Activated CD4-positive, CD25-positive, alpha-beta regulatory T cell treated with anti-CD3 and anti-CD28 coated beads, Interleukin-2, amount 50 U/mL, for 24 hours (primary cell): ENCODE measurements around the gene CAPN13.
"Not testable (repeated sequence)": the region's sequence is repeated elsewhere in the genome, so short reads cannot be mapped to it uniquely, and the experiment has no call there.

Source experiments
- ATAC-seq, 2 donors: fragments of 150-1000 bp; cut with Tn5 transposase; one replicate each; pipeline ENCODE4 v1.10.0; 2021; ENCODE audit warnings: mild to moderate bottlenecking in 1 of 2, moderate library complexity in 1 of 2

The CAPN13 gene

GRCh38 chr2:30697242-30698103 lies 109.8 kb downstream of the CAPN13 start:
- not testable (repeated sequence) for ATAC-seq

DNA sequence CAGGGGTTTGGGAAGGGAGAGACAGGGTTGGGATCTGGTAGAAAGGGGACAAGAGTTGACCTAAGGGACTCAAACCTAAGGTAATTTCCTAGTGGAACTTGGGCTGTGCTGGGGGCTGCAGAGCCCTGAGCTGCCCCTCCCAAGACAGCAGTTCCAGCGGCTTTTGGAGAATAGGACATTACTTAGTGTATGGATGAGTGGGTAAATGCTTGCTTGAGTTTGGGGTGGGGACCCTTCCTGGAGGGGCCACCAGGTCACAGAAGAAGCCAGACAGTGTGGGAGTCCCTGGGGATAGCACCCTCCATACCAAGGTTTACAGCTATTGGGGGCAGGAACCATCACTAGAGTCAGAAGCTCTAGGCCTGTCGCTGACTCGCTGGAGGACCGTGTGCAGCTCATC lies 111.5 kb downstream of the CAPN13 start:
- ATAC-seq, result no peak

GRCh38 chr2:30694286-30695055 lies 112.8 kb downstream of the CAPN13 start:
- ATAC-seq, result no peak

DNA sequence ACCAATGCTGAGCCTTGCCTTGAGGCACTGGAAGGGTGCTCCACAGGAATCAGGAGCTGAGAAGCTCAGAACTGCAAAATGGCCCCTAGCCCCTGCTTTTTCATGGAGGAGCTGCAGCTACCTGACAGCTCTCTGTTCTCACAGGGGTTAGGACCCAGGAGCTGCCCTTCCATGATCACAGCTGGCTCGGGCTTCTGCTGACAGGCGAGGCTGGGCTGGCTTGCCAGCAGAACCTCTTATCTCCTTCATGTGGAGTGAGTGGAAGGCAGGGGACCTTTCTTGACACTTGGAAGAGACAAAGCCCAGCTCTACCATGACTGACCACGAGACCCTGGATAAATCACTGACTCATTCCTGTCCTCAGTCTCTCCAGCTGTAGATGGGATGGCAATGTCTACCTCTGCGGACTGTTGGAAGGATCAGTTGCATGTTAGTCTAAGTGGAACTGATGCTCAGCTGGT lies 113.4 kb downstream of the CAPN13 start:
- no peak for ATAC-seq

- no peak for ATAC-seq
Observed at GRCh38 chr2:30692829-30693275, 114.4 kb downstream of the CAPN13 start.

DNA sequence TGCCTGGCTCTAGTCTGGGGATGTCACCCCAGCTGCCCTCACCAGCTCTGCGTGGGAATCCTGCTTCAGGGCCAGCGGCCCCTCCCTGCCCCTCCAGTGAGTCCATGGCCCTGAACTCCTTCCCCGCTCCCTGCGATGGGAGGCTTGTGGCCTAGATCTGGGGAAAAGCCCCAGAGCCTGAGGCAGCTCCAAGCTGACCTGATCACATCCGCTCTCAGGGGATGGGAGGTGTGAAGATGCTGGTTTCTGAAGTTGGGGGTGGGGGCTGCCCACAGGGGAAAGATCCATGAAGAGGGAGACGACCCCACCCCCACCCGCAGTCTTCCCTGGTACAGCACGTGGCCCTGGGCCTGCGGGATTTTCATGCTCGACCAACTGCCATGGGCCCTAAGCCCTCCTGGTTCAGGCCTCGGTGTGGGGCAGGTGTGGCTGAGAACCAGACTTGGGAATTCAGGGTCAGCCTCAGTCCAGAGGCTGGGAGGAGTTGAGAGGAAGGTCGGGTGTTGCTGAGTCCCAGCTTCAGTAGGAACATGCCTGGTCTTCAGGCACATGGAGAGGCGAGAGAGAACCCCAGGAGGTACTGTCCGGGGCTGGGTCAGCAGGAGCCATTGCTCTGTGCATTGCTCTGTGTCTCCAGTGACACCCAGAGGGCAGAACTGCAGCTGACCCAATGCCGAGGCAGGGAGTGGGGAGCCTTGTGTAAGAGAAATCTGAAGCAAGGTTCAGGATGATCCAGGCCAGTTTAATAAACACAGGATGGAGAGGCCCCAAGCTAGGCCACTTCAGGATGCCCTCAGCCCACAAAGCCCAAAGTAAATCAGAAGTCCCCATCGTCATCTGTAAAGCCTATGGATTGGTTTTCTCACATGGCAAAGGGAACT lies 115.1 kb downstream of the CAPN13 start:
- no peak for ATAC-seq

GRCh38 chr2:30691091-30691947 lies 115.9 kb downstream of the CAPN13 start:
- ATAC-seq, result no peak

GRCh38 chr2:30690126-30690561 lies 117.1 kb downstream of the CAPN13 start:
- ATAC-seq, result no peak

- no peak for ATAC-seq
Observed at GRCh38 chr2:30689496-30690125, 117.6 kb downstream of the CAPN13 start.

DNA sequence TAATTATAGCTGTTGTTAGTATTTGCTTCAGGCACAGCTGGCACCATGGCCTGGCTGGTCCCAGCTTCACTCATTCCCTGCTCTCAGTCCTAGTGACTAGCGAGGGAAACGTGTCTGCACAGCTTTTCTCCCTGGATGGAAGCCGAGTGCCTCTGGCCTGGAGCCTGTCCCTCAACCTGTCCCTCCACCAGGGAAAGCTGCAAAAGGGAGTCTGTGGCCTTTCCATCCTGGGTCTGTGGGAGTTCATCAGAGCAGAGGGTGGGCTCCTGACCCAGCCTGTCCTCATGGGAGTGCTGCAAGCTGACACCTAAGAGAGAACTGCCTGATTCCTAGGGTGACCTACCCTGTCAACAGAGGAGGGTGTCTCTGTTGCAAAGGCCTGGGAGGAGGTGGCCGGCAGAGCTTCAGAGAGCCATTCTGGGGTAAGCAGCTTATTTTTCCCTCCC lies 118.3 kb downstream of the CAPN13 start:
- ATAC-seq, result no peak

GRCh38 chr2:30686669-30687068 lies 120.6 kb downstream of the CAPN13 start:
- ATAC-seq, result no peak

DNA sequence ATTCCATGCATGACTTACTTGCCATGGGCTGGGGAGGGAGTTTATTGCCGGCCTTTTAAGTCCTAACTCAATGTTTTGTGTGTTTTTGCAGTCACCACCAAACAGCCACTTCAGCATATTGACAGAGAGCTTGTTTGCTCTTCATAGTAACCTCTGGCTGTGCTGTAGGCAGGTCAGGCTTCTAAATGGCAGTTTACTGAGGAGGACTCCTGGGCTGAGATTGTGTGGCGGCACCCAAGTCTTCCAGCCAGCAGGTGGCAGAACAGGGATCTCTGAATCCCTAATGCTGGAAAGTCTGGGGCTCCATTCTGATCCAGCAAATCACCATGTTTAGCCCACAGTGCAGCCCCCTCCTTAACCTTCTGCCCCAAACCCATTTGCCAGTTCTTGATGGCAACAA lies 121.2 kb downstream of the CAPN13 start:
- no peak for ATAC-seq

GRCh38 chr2:30684996-30685395 lies 122.2 kb downstream of the CAPN13 start:
- no peak for ATAC-seq

DNA sequence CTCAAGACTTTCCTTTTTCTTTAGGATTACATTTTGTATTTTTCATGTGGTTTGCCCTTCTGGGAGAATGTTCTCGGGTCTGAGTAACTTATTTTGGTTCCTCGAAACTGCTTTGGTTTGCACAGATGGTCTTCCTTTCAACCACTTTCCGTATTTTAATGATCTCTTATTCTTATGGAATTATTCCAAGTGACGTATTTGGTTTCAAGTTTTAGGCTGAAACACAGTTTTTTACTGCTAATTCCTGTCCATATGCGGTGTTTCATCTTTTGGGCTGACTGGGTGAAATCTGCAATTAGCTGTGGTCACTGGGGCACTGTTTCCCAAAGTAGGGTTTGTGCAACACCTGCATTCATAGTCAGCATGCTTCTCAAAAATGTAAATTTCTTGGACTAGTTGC lies 122.7 kb downstream of the CAPN13 start:
- no peak for ATAC-seq

DNA sequence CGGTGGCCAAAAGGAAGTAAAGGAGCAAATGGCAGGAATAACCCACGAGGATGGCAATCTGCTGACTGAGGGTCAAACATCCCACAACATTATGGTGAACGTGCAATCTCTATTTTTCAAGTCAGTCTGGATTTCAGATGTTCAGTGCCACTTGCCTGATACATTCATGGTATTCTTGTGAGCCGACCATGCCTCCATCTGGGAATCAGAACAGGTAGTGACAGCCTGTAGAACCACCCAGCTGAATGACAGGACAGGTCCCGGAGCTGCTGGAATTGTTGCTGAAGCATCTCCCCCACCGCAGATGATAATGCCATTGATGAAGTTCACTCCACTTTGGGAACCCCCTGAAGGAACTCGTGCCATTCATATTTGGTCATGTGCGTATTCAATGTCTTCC lies 123.2 kb downstream of the CAPN13 start:
- ATAC-seq, result no peak

GRCh38 chr2:30683236-30683956 lies 123.8 kb downstream of the CAPN13 start:
- ATAC-seq, result no peak

DNA sequence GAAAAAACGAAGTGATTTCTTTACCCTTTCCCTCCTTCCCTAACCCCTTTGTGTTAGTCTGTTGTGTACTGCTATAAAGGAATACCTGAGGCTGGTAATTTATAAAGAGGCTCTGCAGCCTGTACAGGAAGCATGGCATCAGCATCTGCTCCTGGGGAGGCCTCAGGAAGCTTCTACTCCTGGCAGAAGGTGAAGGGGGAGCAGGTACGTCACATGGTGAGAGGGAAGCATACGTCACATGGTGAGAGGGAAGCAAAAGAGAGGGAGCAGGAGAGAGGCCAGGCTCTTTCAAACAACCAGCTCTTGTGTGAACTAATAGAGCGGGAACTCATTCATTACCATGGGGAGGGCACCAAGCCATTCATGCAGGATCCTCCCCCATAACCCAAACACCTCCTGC lies 126.2 kb downstream of the CAPN13 start:
- ATAC-seq, result no peak

- ATAC-seq, result no peak
Observed at GRCh38 chr2:30680121-30680520, 127.1 kb downstream of the CAPN13 start.

- ATAC-seq, result no peak
Observed at GRCh38 chr2:30679426-30680088, 127.7 kb downstream of the CAPN13 start.
